IMR-90 (cell line): Measurements from ENCODE around the gene ELOB.

Source experiments
- MAFK ChIP-seq: IDR thresholded peaks from 2 replicates; pipeline ENCODE4 v1.6.1; 2012; ENCODE audit warnings: low read depth, low read length, improper control_type of control experiment
- TF ChIP-seq, protein P1 (sequence below): conservative IDR thresholded peaks from 2 replicates; pipeline ENCODE4 v1.5.1; 2012; ENCODE audit warnings: mild to moderate bottlenecking, low read depth, low read length, improper control_type of control experiment

DNA sequence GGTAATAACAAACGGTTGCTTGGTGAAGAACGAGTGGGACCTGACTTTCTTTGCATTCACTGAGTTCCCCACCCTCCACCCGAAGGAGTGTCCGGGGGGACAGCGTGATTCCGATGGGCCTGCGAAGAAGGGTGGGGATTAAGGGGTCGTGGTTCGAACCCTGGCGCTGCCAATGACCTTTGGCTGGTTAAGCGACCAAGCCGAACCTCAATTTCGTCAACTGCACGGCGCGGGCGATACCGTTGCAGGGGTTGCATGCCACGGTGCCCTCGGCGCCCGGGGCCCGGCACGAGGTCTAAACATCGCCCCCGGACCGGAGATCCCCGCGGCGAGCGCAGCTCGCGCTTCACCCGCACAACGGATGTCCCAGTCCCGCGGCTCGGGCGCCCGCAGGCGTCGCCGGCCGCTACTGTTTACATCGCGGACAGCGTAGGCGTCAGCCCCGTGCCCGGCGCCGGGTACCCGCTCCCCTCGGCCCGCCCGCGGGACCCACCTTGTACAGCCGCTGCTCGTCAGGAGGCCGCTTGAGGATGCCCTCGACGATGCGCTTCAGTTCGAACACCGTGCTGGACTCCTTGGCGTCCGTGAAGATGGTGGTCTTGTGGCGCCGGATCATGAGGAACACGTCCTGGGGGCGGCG, 460 bp downstream of the ELOB start:
- TF ChIP-seq, protein P1, sequence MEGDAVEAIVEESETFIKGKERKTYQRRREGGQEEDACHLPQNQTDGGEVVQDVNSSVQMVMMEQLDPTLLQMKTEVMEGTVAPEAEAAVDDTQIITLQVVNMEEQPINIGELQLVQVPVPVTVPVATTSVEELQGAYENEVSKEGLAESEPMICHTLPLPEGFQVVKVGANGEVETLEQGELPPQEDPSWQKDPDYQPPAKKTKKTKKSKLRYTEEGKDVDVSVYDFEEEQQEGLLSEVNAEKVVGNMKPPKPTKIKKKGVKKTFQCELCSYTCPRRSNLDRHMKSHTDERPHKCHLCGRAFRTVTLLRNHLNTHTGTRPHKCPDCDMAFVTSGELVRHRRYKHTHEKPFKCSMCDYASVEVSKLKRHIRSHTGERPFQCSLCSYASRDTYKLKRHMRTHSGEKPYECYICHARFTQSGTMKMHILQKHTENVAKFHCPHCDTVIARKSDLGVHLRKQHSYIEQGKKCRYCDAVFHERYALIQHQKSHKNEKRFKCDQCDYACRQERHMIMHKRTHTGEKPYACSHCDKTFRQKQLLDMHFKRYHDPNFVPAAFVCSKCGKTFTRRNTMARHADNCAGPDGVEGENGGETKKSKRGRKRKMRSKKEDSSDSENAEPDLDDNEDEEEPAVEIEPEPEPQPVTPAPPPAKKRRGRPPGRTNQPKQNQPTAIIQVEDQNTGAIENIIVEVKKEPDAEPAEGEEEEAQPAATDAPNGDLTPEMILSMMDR, result no peak
- no peak for TF ChIP-seq MAFK
